Measurements from ENCODE around the gene DCN. TPM values are rescaled to one million over a fixed set of nuclear protein-coding genes. Genes with fewer than 3 reads are reported as not detected.

Gene DCN
- total RNA-seq, 1 donor from 2014 or later = 0.57 TPM

- Histone ChIP-seq H3K79me2 (ENCODE audit: insufficient read depth, low read length) (no peaks in the 10 kb centered on the region), H3K4me2 (ENCODE audit: low read length) (peak overlapping the region; percentile 76), H3K27me3 (ENCODE audit: insufficient read depth, low read length) (no peaks in the 10 kb centered on the region), H4K20me1 (ENCODE audit: insufficient read depth, low read length) (no peaks in the 10 kb centered on the region), H3K4me3 (ENCODE audit: insufficient read depth, low read depth, low read length) (no peak overlapping the region), H3K36me3 (ENCODE audit: insufficient read depth, low read length) (no peaks in the 10 kb centered on the region), H2AFZ (ENCODE audit: low read depth, low read length) (no peak overlapping the region), H3K9me3 (ENCODE audit: insufficient read depth, low read depth, low read length) (no peaks in the 10 kb centered on the region), H3K4me1 (ENCODE audit: insufficient read depth, low read length) (peaks cover 6% of the 10 kb centered on the region), H3K9ac (ENCODE audit: low read length) (peak overlapping the region; percentile 56), H3K27ac (ENCODE audit: low read depth, low read length) (peak overlapping the region; percentile 81)
- H3K9me3 Mint-ChIP-seq (ENCODE audit: unreplicated experiment) = peaks cover 3% of the 10 kb centered on the region
- DNase-seq (ENCODE audit: low read depth) = peak; percentile 79
- H3K4me3 Mint-ChIP-seq (ENCODE audit: unreplicated experiment) = no peak overlapping the region
- peak overlapping the region; percentile 64 for H3K27ac Mint-ChIP-seq (ENCODE audit: unreplicated experiment)
- FAIRE-seq = peak; percentile 98
- H3K36me3 Mint-ChIP-seq (ENCODE audit: low read depth, unreplicated experiment) = no peaks in the 10 kb centered on the region
- peaks cover 10% of the 10 kb centered on the region for H3K4me1 Mint-ChIP-seq (ENCODE audit: low read depth, unreplicated experiment)
- TF ChIP-seq EZH2 (IDR thresholded peaks at IDR 0.05; ENCODE audit: insufficient read depth, low read length) (no peak), CTCF (IDR thresholded peaks at IDR 0.05; ENCODE audit: insufficient read depth, low read depth, low read length) (no peak)
- no peaks in the 10 kb centered on the region for H3K27me3 Mint-ChIP-seq (ENCODE audit: low read depth, unreplicated experiment)
Observed at GRCh38 chr12:91222746-91223145, 40.1 kb upstream of the DCN start.

- H3K4me3 Mint-ChIP-seq (ENCODE audit: unreplicated experiment) = no peak overlapping the region
- no peak for FAIRE-seq
Observed at GRCh38 chr12:91219919-91220318, 37.3 kb upstream of the DCN start.

More at GRCh38 chr12:91219919-91220318, 37.3 kb upstream of the DCN start:
- no peak overlapping the region for H3K9ac ChIP-seq (ENCODE audit: low read length)
- Mint-ChIP-seq H3K4me1 (ENCODE audit: low read depth, unreplicated experiment) (peaks cover 11% of the 10 kb centered on the region), H3K27me3 (ENCODE audit: low read depth, unreplicated experiment) (no peaks in the 10 kb centered on the region), H3K9me3 (ENCODE audit: unreplicated experiment) (peaks cover 3% of the 10 kb centered on the region), H3K36me3 (ENCODE audit: low read depth, unreplicated experiment) (no peaks in the 10 kb centered on the region), H3K27ac (ENCODE audit: unreplicated experiment) (no peak overlapping the region)
- no peak for DNase-seq (ENCODE audit: low read depth)
- H3K27ac ChIP-seq (ENCODE audit: low read depth, low read length) = no peak overlapping the region
- no peak overlapping the region for H3K4me3 ChIP-seq (ENCODE audit: insufficient read depth, low read depth, low read length)
- H4K20me1 ChIP-seq (ENCODE audit: insufficient read depth, low read length) = no peaks in the 10 kb centered on the region
- H3K9me3 ChIP-seq (ENCODE audit: insufficient read depth, low read depth, low read length) = no peaks in the 10 kb centered on the region
- peaks cover 6% of the 10 kb centered on the region for H3K4me1 ChIP-seq (ENCODE audit: insufficient read depth, low read length)
- H3K79me2 ChIP-seq (ENCODE audit: insufficient read depth, low read length) = no peaks in the 10 kb centered on the region
- H3K4me2 ChIP-seq (ENCODE audit: low read length) = no peak overlapping the region
- H3K36me3 ChIP-seq (ENCODE audit: insufficient read depth, low read length) = no peaks in the 10 kb centered on the region
- peak overlapping the region; percentile 1 for H2AFZ ChIP-seq (ENCODE audit: low read depth, low read length)
- H3K27me3 ChIP-seq (ENCODE audit: insufficient read depth, low read length) = no peaks in the 10 kb centered on the region
- TF ChIP-seq EZH2 (IDR thresholded peaks at IDR 0.05; ENCODE audit: insufficient read depth, low read length) (no peak), CTCF (IDR thresholded peaks at IDR 0.05; ENCODE audit: insufficient read depth, low read depth, low read length) (no peak)

All from astrocyte (in vitro differentiated cells and primary cell).